HepG2 (cell line): ENCODE results near the gene THRA. TPM values are rescaled to one million over a fixed set of nuclear protein-coding genes. Genes with fewer than 3 reads are reported as not detected.

Experiments used
- CAMTA2 ChIP-seq: sonication (generic); formaldehyde crosslinking; IDR thresholded peaks from 2 replicates; pipeline ENCODE4 v1.4.0; 2020; ENCODE audit warnings: mild to moderate bottlenecking, missing genetic modification reagents, borderline replicate concordance
- EZH2 ChIP-seq: conservative IDR thresholded peaks from 2 replicates; pipeline ENCODE4 v1.6.1; 2012; ENCODE audit warnings: mild to moderate bottlenecking, low read depth, low read length, moderate library complexity
- HBP1 ChIP-seq: IDR thresholded peaks from 2 replicates; pipeline ENCODE4 v1.6.1; 2016; ENCODE audit warnings: low read depth, control low read depth
- HHEX ChIP-seq: IDR thresholded peaks from 2 replicates; pipeline ENCODE4 v1.6.1; 2016; ENCODE audit warnings: control low read depth
- MIER2 ChIP-seq: IDR thresholded peaks from 2 replicates; pipeline ENCODE4 v1.6.1; 2016; ENCODE audit warnings: missing biosample characterization, missing genetic modification reagents
- MXD4 ChIP-seq: IDR thresholded peaks from 2 replicates; pipeline ENCODE4 v1.6.1; 2016; ENCODE audit warnings: mild to moderate bottlenecking, missing biosample characterization, missing genetic modification reagents
- MXI1 ChIP-seq: IDR thresholded peaks from 3 replicates; pipeline ENCODE4 v1.6.1; 2012; ENCODE audit warnings: low read depth, low read length, inconsistent platforms, borderline replicate concordance
- NFYC ChIP-seq: IDR thresholded peaks from 2 replicates; pipeline ENCODE4 v1.6.1; 2016; ENCODE audit warnings: missing genetic modification reagents, missing compliant biosample characterization
- NR2F6 ChIP-seq, 2 experiments: IDR thresholded peaks; 2 replicates each; pipeline ENCODE4 v1.6.1; 2016; ENCODE audit warnings: antibody characterized with exemption in 1 of 2, mild to moderate bottlenecking in 1 of 2
- PAX8 ChIP-seq: sonication (generic); formaldehyde crosslinking; IDR thresholded peaks from 2 replicates; pipeline ENCODE4 v1.8.0; 2022; ENCODE audit warnings: mild to moderate bottlenecking, missing genetic modification reagents, borderline replicate concordance
- PCBP2 ChIP-seq: fragments of 200-400 bp; formaldehyde crosslinking; optimal IDR thresholded peaks from 2 replicates; pipeline ENCODE3; 2018; ENCODE audit warnings: low read length, low read depth; ENCODE audit not compliant: poor library complexity, severe bottlenecking
- PRMT3 ChIP-seq: sonication (generic); formaldehyde crosslinking; IDR thresholded peaks from 2 replicates; pipeline ENCODE4 v1.8.1; 2022; ENCODE audit warnings: low read depth, mild to moderate bottlenecking, moderate library complexity, missing genetic modification reagents, borderline replicate concordance
- RFXANK ChIP-seq: IDR thresholded peaks from 2 replicates; pipeline ENCODE4 v1.6.1; 2016
- TEAD3 ChIP-seq: optimal IDR thresholded peaks from 2 replicates; pipeline ENCODE3; 2016; ENCODE audit warnings: borderline replicate concordance
- THAP11 ChIP-seq: IDR thresholded peaks from 2 replicates; pipeline ENCODE4 v1.6.1; 2016; ENCODE audit warnings: missing biosample characterization, missing genetic modification reagents
- ZFAT ChIP-seq: sonication (generic); formaldehyde crosslinking; conservative IDR thresholded peaks from 2 replicates; pipeline ENCODE4 v1.8.1; 2023; ENCODE audit warnings: missing genetic modification reagents, inconsistent platforms
- ZHX1 ChIP-seq: sonication (generic); formaldehyde crosslinking; IDR thresholded peaks from 2 replicates; pipeline ENCODE4 v1.8.1; 2022; ENCODE audit warnings: low read depth, mild to moderate bottlenecking, missing genetic modification reagents
- ZNF318 ChIP-seq: sonication (generic); formaldehyde crosslinking; IDR thresholded peaks from 2 replicates; pipeline ENCODE4 v1.4.0; 2020; ENCODE audit warnings: mild to moderate bottlenecking, missing genetic modification reagents
- polyA plus RNA-seq, 8 experiments: library from polyadenylated mRNA; depleted of rRNA in 3 of 8; stranded (reverse) in 7 of 8; unstranded in 1 of 8; fragments of >200 nt; fragmentation: Illumina TruSeq in 4 of 8; extraction: Trizol in 4 of 8; gene quantifications; 2 replicates each; pipeline versions ENCODE4 v1.2.1 to v1.2.3, GENCODE V29; 2011 to 2016; ENCODE audit warnings: low read depth in 4 of 8, missing spikeins in 1 of 8, mixed read lengths in 1 of 8; ENCODE audit not compliant: insufficient read depth in 1 of 8
- total RNA-seq, 5 experiments: library from RNA; depleted of rRNA; stranded (reverse); fragments of >200 nt; fragmentation: Illumina TruSeq; extraction: Trizol; gene quantifications; 2 replicates each; pipeline ENCODE4 v1.2.3, GENCODE V29; 2016; ENCODE audit warnings: low read depth in 1 of 5

THRA gene
- total and polyA plus RNA-seq, 2 of the 13 experiments (the other 11 are each of a cell fraction or from before 2014, with no cell fraction given): 8.0 to 9.9 TPM

- TF ChIP-seq HBP1 (CRISPR knock-in tag): peak; percentile 51; the same call in 1 of the 2 replicates
- no peak; the same call in 1 of the 2 replicates for TF ChIP-seq CAMTA2 (CRISPR knock-in tag)
- no peak for TF ChIP-seq PRMT3
- TF ChIP-seq PAX8: no peak
- peak; percentile 85 for TF ChIP-seq PCBP2
- TF ChIP-seq MXI1: no peak
- no peak for TF ChIP-seq RFXANK
- no peak for TF ChIP-seq ZNF318 (CRISPR knock-in tag)
- no peak for TF ChIP-seq MIER2 (CRISPR knock-in tag)
- TF ChIP-seq NFYC (CRISPR knock-in tag): no peak
- no peak for TF ChIP-seq EZH2
- no peak for TF ChIP-seq MXD4 (CRISPR knock-in tag)
- peak; percentile 90 for TF ChIP-seq NR2F6 (IDR thresholded peaks at IDR 0.05)
- TF ChIP-seq NR2F6 (CRISPR knock-in tag; IDR thresholded peaks at IDR 0.05): peak; percentile 68
- no peak for TF ChIP-seq ZFAT (CRISPR knock-in tag)
- TF ChIP-seq TEAD3 (CRISPR knock-in tag): no peak
- TF ChIP-seq HHEX (CRISPR knock-in tag): no peak
- TF ChIP-seq THAP11 (CRISPR knock-in tag): no peak
- peak; percentile 6; the same call in 1 of the 2 replicates for TF ChIP-seq ZHX1
Observed at GRCh38 chr17:40122999-40123810, 60.4 kb downstream of the THRA start (continued).
